ENCODE data around the gene PIGX.
A peak's percentile ranks its signal among the peaks of the same experiment; 100 is the strongest.

PIGX gene

GRCh38 chr3:196721097-196721496 lies 8.9 kb downstream of the PIGX start:
- no peak for DNase-seq (ENCODE audit: low read depth)
- TF ChIP-seq CTCF (IDR thresholded peaks at IDR 0.05; ENCODE audit: control insufficient read depth, extremely low read depth, insufficient read depth): no peak
- H3K4me3 ChIP-seq (ENCODE audit: low read depth, low read length): no peak overlapping the region

- no peak overlapping the region for H3K4me3 ChIP-seq (ENCODE audit: low read depth, low read length)
- TF ChIP-seq CTCF (IDR thresholded peaks at IDR 0.05; ENCODE audit: control insufficient read depth, extremely low read depth, insufficient read depth): no peak
- DNase-seq (ENCODE audit: low read depth): no peak
Measured at GRCh38 chr3:196726788-196727675, 14.9 kb downstream of the PIGX start.

GRCh38 chr3:196735751-196736150 lies 23.6 kb downstream of the PIGX start:
- no peak for TF ChIP-seq CTCF (IDR thresholded peaks at IDR 0.05; ENCODE audit: control insufficient read depth, extremely low read depth, insufficient read depth)
- DNase-seq (ENCODE audit: low read depth): no peak
- no peak overlapping the region for H3K4me3 ChIP-seq (ENCODE audit: low read depth, low read length)

GRCh38 chr3:196736670-196737374 lies 24.6 kb downstream of the PIGX start:
- TF ChIP-seq CTCF (IDR thresholded peaks at IDR 0.05; ENCODE audit: control insufficient read depth, extremely low read depth, insufficient read depth): no peak
- no peak overlapping the region for H3K4me3 ChIP-seq (ENCODE audit: low read depth, low read length)
- no peak for DNase-seq (ENCODE audit: low read depth)

GRCh38 chr3:196737655-196738054 lies 25.5 kb downstream of the PIGX start:
- no peak for TF ChIP-seq CTCF (IDR thresholded peaks at IDR 0.05; ENCODE audit: control insufficient read depth, extremely low read depth, insufficient read depth)
- H3K4me3 ChIP-seq (ENCODE audit: low read depth, low read length): no peak overlapping the region
- no peak for DNase-seq (ENCODE audit: low read depth)

- peak within 1 kb of the TSS; percentile 71 for H3K4me3 ChIP-seq (ENCODE audit: low read depth, low read length)
- peak; percentile 40 for DNase-seq (ENCODE audit: low read depth)
- TF ChIP-seq CTCF (IDR thresholded peaks at IDR 0.05; ENCODE audit: control insufficient read depth, extremely low read depth, insufficient read depth): no peak
Measured at GRCh38 chr3:196739671-196740480, 27.7 kb downstream of the PIGX start, which contains the start of gene PAK2. TSS of gene PAK2 (plus strand) at chr3:196739857. CDS start at chr3:196782647, 42,790 bp downstream.

Measured in LNCaP clone FGC (cell line).